Large intestine (tissue), 3 donors: ENCODE results near the gene SUSD6. TPM values are rescaled to one million over a fixed set of nuclear protein-coding genes. Genes with fewer than 3 reads are reported as not detected.
"Not testable (repeated sequence)": the region's sequence is repeated elsewhere in the genome, so short reads cannot be mapped to it uniquely, and the experiment has no call there.

Experiments used
- DNase-seq, 2 donors: peaks; one replicate each; pipeline versions ENCODE4 v3.0.0 to v3.0.0-alpha.2; 2013
- H3K27ac ChIP-seq: one replicate; pipeline ENCODE4 v1.5.1; 2013; ENCODE audit warnings: low read length
- H3K27me3 ChIP-seq: 2 replicates; pipeline ENCODE4 v1.6.1; 2013; ENCODE audit warnings: low read length; ENCODE audit not compliant: control insufficient read depth, insufficient read depth
- H3K36me3 ChIP-seq: 2 replicates; pipeline ENCODE4 v1.6.1; 2013; ENCODE audit warnings: low read length; ENCODE audit not compliant: control insufficient read depth, insufficient read depth
- H3K4me1 ChIP-seq: one replicate; pipeline ENCODE4 v1.6.1; 2013; ENCODE audit warnings: low read length; ENCODE audit not compliant: control insufficient read depth, insufficient read depth
- H3K4me3 ChIP-seq: one replicate; pipeline ENCODE4 v1.5.1; 2013; ENCODE audit warnings: low read length
- H3K9me3 ChIP-seq: one replicate; pipeline ENCODE4 v1.6.1; 2013; ENCODE audit warnings: mild to moderate bottlenecking, low read depth, low read length, moderate library complexity; ENCODE audit not compliant: control insufficient read depth
- WGBS: methylation state at CpG from one replicate; pipeline ENCODE4 v1.1.5; 2013; ENCODE audit warnings: low lambda C conversion rate; ENCODE audit not compliant: insufficient coverage; 5-methylcytosine and 5-hydroxymethylcytosine counted together
- polyA plus RNA-seq: library from polyadenylated mRNA; unstranded; fragments of 120-200 nt; gene quantifications from one replicate; pipeline ENCODE4 v1.2.1, GENCODE V29; 2013

The SUSD6 gene
- polyA plus RNA-seq, 1 donor, result 40.4 TPM

- WGBS, result 83% methylated on average over 1 of the region's 4 CpGs
- DNase-seq, result peak; percentile 91 to 97
- peaks cover 56% of the 10 kb centered on the region for H3K4me1 ChIP-seq
Observed at GRCh38 chr14:69693801-69694729, 82.7 kb downstream of the SUSD6 start.

DNA sequence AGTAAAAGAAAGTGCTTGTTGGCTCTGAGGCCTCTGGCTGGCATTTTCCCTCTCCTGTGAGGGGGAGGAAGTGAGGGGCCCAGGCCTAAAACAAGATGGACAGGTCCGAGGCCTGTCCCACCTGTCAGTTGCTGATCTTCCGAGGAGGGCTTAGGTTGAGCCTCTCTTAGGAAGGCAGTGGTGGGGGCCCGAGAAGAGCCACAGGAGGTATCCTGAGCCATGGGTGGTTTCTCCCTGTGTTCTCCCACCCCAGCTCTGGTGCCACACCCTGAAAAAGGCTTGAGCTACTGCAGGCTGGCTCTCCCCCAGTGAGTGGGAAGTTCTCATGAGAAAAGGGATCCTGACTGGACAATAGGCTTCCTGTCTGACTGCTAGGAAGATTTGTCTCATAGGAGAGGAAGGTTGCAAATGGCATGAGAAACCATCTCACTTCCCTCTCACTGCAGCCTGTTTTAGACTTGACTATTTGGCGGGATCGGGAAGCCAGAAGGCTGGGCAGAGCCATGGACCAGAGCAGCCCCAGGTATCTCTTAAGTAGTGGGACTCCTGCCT, 83.4 kb downstream of the SUSD6 start:
- no peak overlapping the region for H3K4me3 ChIP-seq

More at GRCh38 chr14:69693801-69694729, 82.7 kb downstream of the SUSD6 start:
- Histone ChIP-seq H3K27ac (peak overlapping the region; percentile 97), H3K27me3 (no peaks in the 10 kb centered on the region), H3K4me3 (no peak overlapping the region), H3K9me3 (no peaks in the 10 kb centered on the region), H3K36me3 (no peaks in the 10 kb centered on the region)

DNA sequence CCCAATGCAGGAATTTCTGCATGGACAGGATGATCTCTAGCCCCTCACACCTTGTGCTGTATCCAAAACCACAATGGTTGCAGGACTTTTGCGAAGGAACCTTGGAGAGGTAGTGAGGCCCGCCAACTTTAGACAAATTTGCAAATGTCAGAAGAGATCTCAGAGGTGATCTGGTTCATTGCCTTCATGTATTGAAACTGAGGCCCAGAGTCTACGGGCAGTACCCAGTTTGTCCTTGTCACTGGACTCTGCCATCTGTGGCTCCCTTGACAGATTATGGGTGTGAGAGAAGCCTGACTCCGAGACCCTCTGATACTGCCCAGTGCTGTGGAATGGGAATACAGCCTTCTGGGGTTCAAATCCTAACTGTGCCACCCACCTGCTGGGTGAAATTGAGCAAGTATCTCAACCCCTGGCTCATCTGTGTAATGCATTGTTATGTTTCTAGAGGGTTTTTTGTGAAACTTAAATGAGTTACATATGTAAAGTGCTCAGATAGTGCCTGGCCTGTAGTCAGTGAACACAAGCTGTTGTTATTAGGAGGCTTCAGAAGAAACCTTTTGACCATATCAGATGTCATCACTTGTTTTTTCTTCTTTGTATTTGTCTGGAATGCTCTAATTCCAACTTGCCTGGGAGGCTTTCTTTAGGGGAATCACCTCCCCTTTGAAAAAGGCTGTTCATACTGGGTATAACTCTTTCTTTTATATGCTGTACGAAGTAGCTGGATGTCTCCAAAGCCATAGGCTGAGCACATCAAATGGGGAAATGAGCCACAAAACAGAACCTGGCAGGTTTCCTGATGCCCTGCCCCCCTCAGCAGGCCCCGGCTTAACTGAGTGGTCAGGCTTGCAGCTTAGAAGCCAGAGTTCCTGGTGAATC, 84.2 kb downstream of the SUSD6 start:
- peaks cover 56% of the 10 kb centered on the region for H3K4me1 ChIP-seq
- H3K4me3 ChIP-seq, result no peak overlapping the region
- no peaks in the 10 kb centered on the region for H3K9me3 ChIP-seq
- no CpG with 5 or more reads among the region's 6 CpGs for WGBS
- no peaks in the 10 kb centered on the region for H3K36me3 ChIP-seq
- H3K27ac ChIP-seq, result peak overlapping the region; percentile 97
- peak in 1 of 2 donors; percentile 35 for DNase-seq
- H3K27me3 ChIP-seq, result no peaks in the 10 kb centered on the region

More for the DNA sequence above, 83.4 kb downstream of the SUSD6 start:
- Histone ChIP-seq H3K4me1 (peaks cover 56% of the 10 kb centered on the region), H3K27ac (peak overlapping the region; percentile 97), H3K27me3 (no peaks in the 10 kb centered on the region), H3K9me3 (no peaks in the 10 kb centered on the region), H3K36me3 (no peaks in the 10 kb centered on the region)
- DNase-seq, result no peak
- WGBS, result no CpG with 5 or more reads among the region's 5 CpGs

- peaks cover 56% of the 10 kb centered on the region for H3K4me1 ChIP-seq
- no peaks in the 10 kb centered on the region for H3K36me3 ChIP-seq
- H3K9me3 ChIP-seq, result no peaks in the 10 kb centered on the region
- H3K27ac ChIP-seq, result peak overlapping the region; percentile 97
- H3K4me3 ChIP-seq, result no peak overlapping the region
- no peaks in the 10 kb centered on the region for H3K27me3 ChIP-seq
- DNase-seq, result no peak
Observed at GRCh38 chr14:69696204-69696527, 84.8 kb downstream of the SUSD6 start.

DNA sequence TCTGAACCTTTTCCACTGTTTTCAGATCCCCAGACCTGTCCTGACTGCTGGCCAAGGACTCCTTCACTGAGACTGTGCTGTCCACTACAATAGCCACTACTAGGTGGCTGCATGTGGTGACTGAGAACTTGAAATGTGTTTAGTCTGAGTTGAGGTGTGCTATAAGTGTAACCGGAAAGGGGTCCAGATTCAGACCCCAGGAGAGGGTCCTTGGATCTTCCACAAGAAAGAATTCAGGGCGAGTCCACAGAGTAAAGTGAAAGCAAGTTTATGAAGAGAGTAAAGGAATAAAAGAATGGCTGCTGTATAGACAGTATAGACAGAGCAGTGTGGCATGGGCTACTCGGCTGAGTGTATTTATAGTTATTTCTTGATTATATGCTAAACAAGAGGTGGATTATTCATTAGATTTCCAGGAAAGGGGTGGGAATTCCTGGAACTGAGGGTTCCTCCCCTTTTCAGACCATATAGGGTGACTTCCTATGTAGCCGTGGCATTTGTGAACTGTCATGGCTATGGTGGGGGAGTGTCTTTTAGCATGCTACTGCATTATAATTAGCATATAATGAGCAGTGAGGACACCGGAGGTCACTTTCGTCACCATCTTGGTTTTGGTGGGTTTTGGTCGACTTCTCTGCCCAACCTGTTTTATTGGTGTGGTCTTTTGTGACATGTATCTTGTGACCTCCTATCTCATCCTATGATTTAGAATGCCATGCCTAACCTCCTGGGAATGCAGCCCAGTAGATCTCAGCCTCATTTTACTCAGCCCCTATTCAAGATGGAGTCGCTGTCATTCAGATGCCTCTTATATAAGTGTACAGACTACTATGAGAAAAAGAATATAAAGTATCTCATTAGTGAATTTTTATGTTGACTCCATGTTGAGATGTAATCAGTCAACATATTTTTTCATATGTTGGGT, 85.5 kb downstream of the SUSD6 start:
- H3K4me1 ChIP-seq, result peaks cover 56% of the 10 kb centered on the region
- no peaks in the 10 kb centered on the region for H3K9me3 ChIP-seq
- DNase-seq, result peak in 1 of 2 donors; percentile 50
- no peaks in the 10 kb centered on the region for H3K36me3 ChIP-seq
- peak overlapping the region; percentile 97 for H3K27ac ChIP-seq
- no peaks in the 10 kb centered on the region for H3K27me3 ChIP-seq
- no peak overlapping the region for H3K4me3 ChIP-seq
- 80% methylated on average over 2 of the region's 8 CpGs for WGBS

DNA sequence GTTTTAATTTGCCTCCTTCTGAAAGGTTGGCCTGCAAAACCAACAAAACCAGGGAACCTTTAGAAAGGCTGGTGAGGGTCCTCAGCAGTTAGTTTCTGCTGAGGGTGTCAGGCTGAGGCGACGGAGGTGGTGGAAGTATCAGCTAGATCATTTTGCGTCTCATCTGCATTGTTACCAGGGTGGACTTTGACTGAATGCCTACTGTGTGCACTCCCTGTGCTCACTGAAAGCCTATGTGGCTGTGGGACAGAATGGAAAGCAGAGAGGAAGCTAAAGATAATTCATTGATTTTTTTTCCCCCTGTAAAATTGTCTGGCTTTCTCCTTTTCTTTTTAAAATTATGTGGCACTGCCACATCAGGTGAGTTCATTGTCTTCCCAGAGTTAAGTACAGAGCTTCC, 87.2 kb downstream of the SUSD6 start:
- H3K4me3 ChIP-seq, result no peak overlapping the region
- peaks cover 39% of the 10 kb centered on the region for H3K4me1 ChIP-seq
- no peak overlapping the region for H3K27ac ChIP-seq
- no peaks in the 10 kb centered on the region for H3K9me3 ChIP-seq
- no peaks in the 10 kb centered on the region for H3K27me3 ChIP-seq
- H3K36me3 ChIP-seq, result no peaks in the 10 kb centered on the region
- WGBS, result no CpG with 5 or more reads among the region's 3 CpGs
- no peak for DNase-seq

GRCh38 chr14:69699243-69699642, 87.8 kb downstream of the SUSD6 start:
- H3K27ac ChIP-seq, H3K9me3 ChIP-seq, H3K36me3 ChIP-seq, H3K27me3 ChIP-seq, H3K4me3 ChIP-seq, DNase-seq: not testable (repeated sequence)
- peaks cover 33% of the 10 kb centered on the region for H3K4me1 ChIP-seq
- WGBS, result 80% methylated on average over 2 of the region's 6 CpGs

DNA sequence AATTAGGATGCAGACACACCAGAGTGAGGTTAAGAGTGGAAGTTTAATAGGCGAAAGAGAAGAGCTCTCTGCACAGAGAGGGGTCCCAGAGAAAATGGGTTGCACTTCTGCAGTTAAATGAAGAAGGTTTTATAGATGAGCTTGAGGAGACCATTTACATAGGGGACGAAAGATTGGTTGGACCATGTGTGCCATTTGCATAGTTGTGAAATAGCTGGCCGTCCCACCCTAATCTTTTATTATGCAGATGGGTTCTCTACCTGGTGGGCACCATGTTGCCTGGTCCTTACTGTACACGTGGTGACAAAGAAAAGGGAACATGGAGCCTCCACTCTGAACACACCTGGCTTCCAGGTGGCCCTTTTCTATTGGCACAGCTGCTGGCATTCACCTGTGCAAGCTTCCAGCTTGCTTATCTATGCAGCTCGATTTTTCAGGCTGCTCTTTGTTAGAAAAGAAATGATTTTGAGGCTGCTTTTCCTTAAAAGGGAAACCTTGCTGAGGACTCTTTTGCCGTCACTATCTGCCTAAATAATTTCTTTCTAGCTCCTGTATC, 88.4 kb downstream of the SUSD6 start:
- Histone ChIP-seq H3K36me3 (peaks cover 8% of the 10 kb centered on the region), H3K27me3 (no peaks in the 10 kb centered on the region), H3K9me3 (no peaks in the 10 kb centered on the region), H3K4me1 (peaks cover 27% of the 10 kb centered on the region), H3K27ac (no peak overlapping the region), H3K4me3 (no peak overlapping the region)
- WGBS, result 100% methylated on average over 1 of the region's 6 CpGs
- no peak for DNase-seq

GRCh38 chr14:69700575-69700974, 89.2 kb downstream of the SUSD6 start:
- peaks cover 20% of the 10 kb centered on the region for H3K4me1 ChIP-seq
- no peak overlapping the region for H3K27ac ChIP-seq
- no peak overlapping the region for H3K4me3 ChIP-seq
- H3K9me3 ChIP-seq, result no peaks in the 10 kb centered on the region
- WGBS, result no CpG with 5 or more reads among the region's 2 CpGs
- peaks cover 13% of the 10 kb centered on the region for H3K36me3 ChIP-seq
- DNase-seq, result no peak
- no peaks in the 10 kb centered on the region for H3K27me3 ChIP-seq
